Measurements from ENCODE around the gene NUP43. TPM values are rescaled to one million over a fixed set of nuclear protein-coding genes. Genes with fewer than 3 reads are reported as not detected.
A peak's percentile ranks its signal among the peaks of the same experiment; 100 is the strongest.

The NUP43 gene
- total RNA-seq, 1 donor from 2014 or later = 28.1 TPM

GRCh38 chr6:149699150-149699549 is 47.2 kb downstream of the NUP43 start:
- TF ChIP-seq CTCF (IDR thresholded peaks at IDR 0.05) = no peak

GRCh38 chr6:149698175-149698574 is 48.2 kb downstream of the NUP43 start:
- DNase-seq (ENCODE audit: low spot score) = no peak
- Mint-ChIP-seq H3K36me3 (ENCODE audit: low read depth) (peaks cover 2% of the 10 kb centered on the region), H3K4me3 (ENCODE audit: unreplicated experiment) (no peak overlapping the region), H3K4me1 (ENCODE audit: low read depth) (peaks cover 20% of the 10 kb centered on the region), H3K9me3 (ENCODE audit: low read depth) (no peaks in the 10 kb centered on the region), H3K27ac (ENCODE audit: unreplicated experiment) (no peak overlapping the region), H3K27me3 (ENCODE audit: low read depth) (no peaks in the 10 kb centered on the region)
- TF ChIP-seq CTCF (IDR thresholded peaks at IDR 0.05) = no peak

More at GRCh38 chr6:149699150-149699549, 47.2 kb downstream of the NUP43 start:
- Mint-ChIP-seq H3K4me1 (ENCODE audit: low read depth) (peaks cover 20% of the 10 kb centered on the region), H3K36me3 (ENCODE audit: low read depth) (no peaks in the 10 kb centered on the region), H3K4me3 (ENCODE audit: unreplicated experiment) (no peak overlapping the region), H3K27me3 (ENCODE audit: low read depth) (no peaks in the 10 kb centered on the region), H3K27ac (ENCODE audit: unreplicated experiment) (no peak overlapping the region), H3K9me3 (ENCODE audit: low read depth) (no peaks in the 10 kb centered on the region)
- DNase-seq (ENCODE audit: low spot score) = no peak

DNA sequence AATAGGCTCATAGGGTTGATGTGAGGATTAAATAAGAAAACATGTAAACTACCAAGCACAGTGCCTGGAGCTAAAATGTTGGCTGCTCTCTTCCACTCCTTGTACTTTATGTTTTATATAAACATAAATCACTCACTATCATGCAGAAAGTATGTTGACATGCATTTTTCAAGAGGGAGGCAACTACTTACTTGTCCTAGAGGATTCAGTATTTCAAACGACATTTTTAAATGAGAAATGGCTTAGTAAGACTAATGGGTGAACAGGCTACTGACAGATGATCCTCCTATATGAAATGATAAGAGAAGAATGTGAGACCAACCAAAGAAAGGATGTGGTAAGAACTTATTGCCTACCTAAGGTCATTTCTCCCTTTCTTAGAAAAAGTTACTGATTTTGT is 49.4 kb downstream of the NUP43 start:
- DNase-seq (ENCODE audit: low spot score) = no peak
- Mint-ChIP-seq H3K4me1 (ENCODE audit: low read depth) (peaks cover 18% of the 10 kb centered on the region), H3K27me3 (ENCODE audit: low read depth) (no peaks in the 10 kb centered on the region), H3K4me3 (ENCODE audit: unreplicated experiment) (no peak overlapping the region), H3K9me3 (ENCODE audit: low read depth) (no peaks in the 10 kb centered on the region), H3K27ac (ENCODE audit: unreplicated experiment) (peak overlapping the region; percentile 87), H3K36me3 (ENCODE audit: low read depth) (peaks cover 3% of the 10 kb centered on the region)
- TF ChIP-seq CTCF (IDR thresholded peaks at IDR 0.05) = no peak

DNA sequence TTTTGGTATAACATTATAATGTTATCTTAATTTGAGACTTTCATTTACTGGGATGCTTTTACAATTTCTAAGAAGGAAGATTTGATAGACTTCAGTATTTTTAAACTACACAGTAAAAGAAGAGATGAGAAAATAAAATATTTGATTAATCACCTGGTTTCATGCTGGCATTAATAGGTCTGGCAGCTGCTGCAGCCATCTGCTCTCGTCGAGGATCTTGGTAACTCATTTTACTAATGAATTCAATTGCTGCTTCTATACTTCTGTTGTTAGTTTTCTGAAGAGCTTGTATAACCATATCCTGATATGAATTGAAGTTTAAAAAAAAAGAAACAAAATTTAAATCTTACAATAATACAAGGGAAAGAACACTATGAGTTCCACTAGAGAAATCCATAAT is 51.4 kb downstream of the NUP43 start:
- Mint-ChIP-seq H3K4me1 (ENCODE audit: low read depth) (peaks cover 10% of the 10 kb centered on the region), H3K27me3 (ENCODE audit: low read depth) (no peaks in the 10 kb centered on the region), H3K4me3 (ENCODE audit: unreplicated experiment) (no peak overlapping the region), H3K9me3 (ENCODE audit: low read depth) (no peaks in the 10 kb centered on the region), H3K27ac (ENCODE audit: unreplicated experiment) (no peak overlapping the region), H3K36me3 (ENCODE audit: low read depth) (peaks cover 11% of the 10 kb centered on the region)
- no peak for DNase-seq (ENCODE audit: low spot score)
- no peak for TF ChIP-seq CTCF (IDR thresholded peaks at IDR 0.05)

DNA sequence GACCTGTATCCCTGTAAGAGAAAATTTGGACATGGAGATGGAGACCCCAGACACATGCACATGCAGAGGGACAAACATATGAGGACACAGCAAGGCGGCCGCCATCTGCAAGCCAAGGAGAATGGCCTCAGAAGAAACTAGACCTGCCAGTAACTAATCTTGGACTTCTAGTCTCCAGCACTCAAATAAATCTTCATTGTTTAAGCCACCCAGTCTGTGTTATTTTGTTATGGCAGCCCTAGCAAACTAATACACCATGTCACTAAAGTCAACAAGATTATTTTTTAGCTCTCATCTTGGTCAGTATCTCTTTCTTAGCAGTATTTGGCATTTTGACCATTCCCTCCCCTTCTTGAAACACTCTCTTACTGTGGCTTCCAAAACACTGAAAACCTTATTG is 55.1 kb downstream of the NUP43 start:
- H3K27ac Mint-ChIP-seq (ENCODE audit: unreplicated experiment) = no peak overlapping the region
- no peak overlapping the region for H3K4me3 Mint-ChIP-seq (ENCODE audit: unreplicated experiment)
- H3K36me3 Mint-ChIP-seq (ENCODE audit: low read depth) = peaks cover 11% of the 10 kb centered on the region
- TF ChIP-seq CTCF (IDR thresholded peaks at IDR 0.05) = no peak
- no peaks in the 10 kb centered on the region for H3K4me1 Mint-ChIP-seq (ENCODE audit: low read depth)
- H3K9me3 Mint-ChIP-seq (ENCODE audit: low read depth) = no peaks in the 10 kb centered on the region
- no peak for DNase-seq (ENCODE audit: low spot score)
- H3K27me3 Mint-ChIP-seq (ENCODE audit: low read depth) = no peaks in the 10 kb centered on the region

Measured in chondrocyte (in vitro differentiated cells).